GM21447 (cell line): ENCODE data around the gene HMCN1.
"Not testable (repeated sequence)": the region's sequence is repeated elsewhere in the genome, so short reads cannot be mapped to it uniquely, and the experiment has no call there.

Experiments used
- ATAC-seq: cut with Tn5 transposase; IDR thresholded peaks from one replicate; pipeline ENCODE4 v1.9.1; 2021; ENCODE audit not compliant: unreplicated experiment

The HMCN1 gene

GRCh38 chr1:186125511-186125910 is 391.3 kb downstream of the HMCN1 start:
- no peak for ATAC-seq

- ATAC-seq: no peak
Measured at GRCh38 chr1:186129758-186130157, 395.6 kb downstream of the HMCN1 start.

GRCh38 chr1:186139115-186139514 is 404.9 kb downstream of the HMCN1 start:
- ATAC-seq: no peak

GRCh38 chr1:186139701-186140100 is 405.5 kb downstream of the HMCN1 start:
- no peak for ATAC-seq

- ATAC-seq: no peak
Measured at GRCh38 chr1:186142159-186142558, 408.0 kb downstream of the HMCN1 start.

GRCh38 chr1:186142916-186143315 is 408.7 kb downstream of the HMCN1 start:
- ATAC-seq: no peak

GRCh38 chr1:186143481-186143880 is 409.3 kb downstream of the HMCN1 start:
- no peak for ATAC-seq

- ATAC-seq: no peak
Measured at GRCh38 chr1:186144505-186144904, 410.3 kb downstream of the HMCN1 start.

- no peak for ATAC-seq
Measured at GRCh38 chr1:186146974-186147373, 412.8 kb downstream of the HMCN1 start.

- ATAC-seq: no peak
Measured at GRCh38 chr1:186149591-186149990, 415.4 kb downstream of the HMCN1 start.

GRCh38 chr1:186152227-186152619 is 418.0 kb downstream of the HMCN1 start:
- no peak for ATAC-seq

GRCh38 chr1:186152620-186153239 is 418.5 kb downstream of the HMCN1 start:
- ATAC-seq: no peak

- no peak for ATAC-seq
Measured at GRCh38 chr1:186154651-186155050, 420.5 kb downstream of the HMCN1 start.

- ATAC-seq: no peak
Measured at GRCh38 chr1:186155594-186155993, 421.4 kb downstream of the HMCN1 start.

- not testable (repeated sequence) for ATAC-seq
Measured at GRCh38 chr1:186162895-186163294, 428.7 kb downstream of the HMCN1 start.

GRCh38 chr1:186164773-186165172 is 430.6 kb downstream of the HMCN1 start:
- ATAC-seq: no peak

- ATAC-seq: no peak
Measured at GRCh38 chr1:186165303-186165702, 431.1 kb downstream of the HMCN1 start.

- ATAC-seq: no peak
Measured at GRCh38 chr1:186167096-186167668, 433.0 kb downstream of the HMCN1 start.

- no peak for ATAC-seq
Measured at GRCh38 chr1:186175588-186175987, 441.4 kb downstream of the HMCN1 start.

GRCh38 chr1:186178426-186179043 is 444.3 kb downstream of the HMCN1 start:
- ATAC-seq: no peak

- ATAC-seq: no peak
Measured at GRCh38 chr1:186179231-186179630, 445.0 kb downstream of the HMCN1 start.

GRCh38 chr1:186183219-186183618 is 449.0 kb downstream of the HMCN1 start:
- peak; percentile 67 for ATAC-seq
